HCT116 (cell line): ENCODE results near the gene ZHX3. TPM values are rescaled to one million over a fixed set of nuclear protein-coding genes. Genes with fewer than 3 reads are reported as not detected.

ENCODE experiments used
- ATAC-seq: fragments of 200-7000 bp; cut with Tn5 transposase; 2 replicates; pipeline ENCODE4 v1.9.1; 2020; ENCODE audit warnings: mild to moderate bottlenecking, moderate library complexity
- BruUV-seq: library from RNA; stranded (reverse); fragments of 400-500 nt; replicated peaks from 2 replicates; lab custom pipeline; 2021; lab: Mats Ljungman, UMichigan
- CTCF ChIA-PET: fragments of 300-600 bp; sonication (Branson Sonifier 250); formaldehyde crosslinking; loops from one replicate; lab custom pipeline; 2021; ENCODE audit warnings: antibody characterized with exemption; lab: Charles Lee
- POLR2A ChIA-PET: fragments of 300-600, 350-600 bp; sonication (Branson Sonifier 250); formaldehyde crosslinking; loops from one replicate; lab custom pipeline; 2021; ENCODE audit warnings: antibody characterized with exemption; lab: Charles Lee
- RAD21 ChIA-PET, 2 experiments: fragments of 300-600 bp; sonication (Branson Sonifier 250); formaldehyde crosslinking; loops; one replicate each; lab custom pipeline; 2023; ENCODE audit warnings: low total read pairs in 2 of 2; ENCODE audit not compliant: uncharacterized antibody in 2 of 2, unreplicated experiment in 2 of 2, low non-redundant PET in 1 of 2; lab: Charles Lee
- DNase-seq: peaks from one replicate; pipeline ENCODE4 v3.0.0-alpha.2; 2010; ENCODE audit warnings: low read depth, low spot score
- H2AFZ ChIP-seq: fragments of 200-600 bp; shearing (Covaris generic), sonication (generic); 2 replicates; pipeline ENCODE4 v1.6.1; 2017; ENCODE audit warnings: low read depth, mixed run types, mixed read lengths, antibody characterized with exemption, low read length; ENCODE audit not compliant: poor library complexity, severe bottlenecking
- H3K27ac ChIP-seq: 2 replicates; pipeline ENCODE4 v1.5.1; 2012; ENCODE audit warnings: low read depth, low read length
- H3K27me3 ChIP-seq: fragments of 200-600 bp; sonication (generic); 2 replicates; pipeline ENCODE4 v1.6.1; 2016; ENCODE audit warnings: mixed run types, low read length, mixed read lengths; ENCODE audit not compliant: insufficient read depth
- H3K36me3 ChIP-seq, 2 experiments: fragments of 200-500 bp in 1 of 2; fragments of 200-600 bp in 1 of 2; sonication (Bioruptor generic) in 1 of 2; sonication (generic) in 1 of 2; 2 replicates each; pipeline versions ENCODE4 v1.5.1 to v1.6.1; 2014 to 2016; ENCODE audit warnings: low read length in 2 of 2, inconsistent platforms in 1 of 2, mixed read lengths in 1 of 2, mixed run types in 1 of 2; ENCODE audit not compliant: insufficient read depth in 2 of 2, control insufficient read depth in 1 of 2
- H3K4me1 ChIP-seq, 2 experiments: fragments of 200-600 bp in 1 of 2; sonication (generic) in 1 of 2; 2 replicates each; pipeline versions ENCODE4 v1.5.1 to v1.6.1; 2012 to 2017; ENCODE audit warnings: low read length in 2 of 2, inconsistent platforms in 1 of 2, mild to moderate bottlenecking in 1 of 2, mixed read lengths in 1 of 2, mixed run types in 1 of 2, moderate library complexity in 1 of 2; ENCODE audit not compliant: insufficient read depth in 2 of 2, control insufficient read depth in 1 of 2
- H3K4me2 ChIP-seq: fragments of 200-600 bp; sonication (generic); 2 replicates; pipeline ENCODE4 v1.6.1; 2017; ENCODE audit warnings: mixed run types, low read length, mixed read lengths
- H3K4me3 ChIP-seq, 2 experiments: fragments of 200-600 bp in 1 of 2; sonication (generic) in 1 of 2; replicated peaks in 1 of 2; 2 replicates each; pipeline ENCODE4 v1.5.1; 2011 to 2016; ENCODE audit warnings: low read length in 2 of 2, control low read depth in 1 of 2, low read depth in 1 of 2, mild to moderate bottlenecking in 1 of 2, mixed read lengths in 1 of 2, mixed run types in 1 of 2
- H3K79me2 ChIP-seq: fragments of 200-600 bp; sonication (generic); 2 replicates; pipeline ENCODE4 v1.6.1; 2017; ENCODE audit warnings: mild to moderate bottlenecking, mixed run types, low read length, moderate library complexity, mixed read lengths; ENCODE audit not compliant: insufficient read depth
- H3K9ac ChIP-seq: fragments of 200-600 bp; sonication (generic); 2 replicates; pipeline ENCODE4 v1.6.1; 2016; ENCODE audit warnings: low read length, mixed read lengths
- H3K9me2 ChIP-seq: fragments of 200-600 bp; sonication (generic), shearing (Covaris generic); 2 replicates; pipeline ENCODE4 v1.6.1; 2017; ENCODE audit warnings: mixed run types, mild to moderate bottlenecking, moderate library complexity; ENCODE audit not compliant: insufficient read depth
- H3K9me3 ChIP-seq, 2 experiments: fragments of 200-500 bp in 1 of 2; fragments of 200-600 bp in 1 of 2; sonication (Bioruptor generic) in 1 of 2; sonication (generic) in 1 of 2; 2 replicates each; pipeline ENCODE4 v1.6.1; 2014 to 2017; ENCODE audit warnings: low read length in 2 of 2, mixed read lengths in 2 of 2, inconsistent platforms in 1 of 2, low read depth in 1 of 2, mild to moderate bottlenecking in 1 of 2, mixed run types in 1 of 2, moderate library complexity in 1 of 2; ENCODE audit not compliant: control insufficient read depth in 1 of 2, insufficient read depth in 1 of 2
- H4K20me1 ChIP-seq: fragments of 200-600 bp; sonication (generic), shearing (Covaris generic); 2 replicates; pipeline ENCODE4 v1.6.1; 2017; ENCODE audit warnings: mixed run types, mild to moderate bottlenecking, moderate library complexity; ENCODE audit not compliant: insufficient read depth
- CBX3 ChIP-seq: IDR thresholded peaks from 2 replicates; pipeline ENCODE4 v1.6.1; 2012; ENCODE audit warnings: low read depth
- CEBPB ChIP-seq: IDR thresholded peaks from 2 replicates; pipeline ENCODE4 v1.6.1; 2012; ENCODE audit warnings: low read depth
- EGR1 ChIP-seq: IDR thresholded peaks from 2 replicates; pipeline ENCODE4 v1.6.1; 2012; ENCODE audit warnings: low read depth
- MAX ChIP-seq: IDR thresholded peaks from 2 replicates; pipeline ENCODE4 v1.6.1; 2012
- POLR2AphosphoS5 ChIP-seq: IDR thresholded peaks from 2 replicates; pipeline ENCODE4 v1.6.1; 2011; ENCODE audit warnings: mild to moderate bottlenecking, low read depth, low read length, moderate library complexity
- RAD21 ChIP-seq: IDR thresholded peaks from 2 replicates; pipeline ENCODE4 v1.6.1; 2012; ENCODE audit warnings: low read depth, mild to moderate bottlenecking
- SIN3A ChIP-seq: IDR thresholded peaks from 2 replicates; pipeline ENCODE4 v1.6.1; 2012; ENCODE audit warnings: low read depth
- SP1 ChIP-seq: IDR thresholded peaks from 2 replicates; pipeline ENCODE4 v1.6.1; 2012; ENCODE audit warnings: low read depth
- SRF ChIP-seq: IDR thresholded peaks from 2 replicates; pipeline ENCODE4 v1.6.1; 2012; ENCODE audit warnings: low read depth
- TCF7L2 ChIP-seq: IDR thresholded peaks from 2 replicates; pipeline ENCODE4 v1.7.0; 2011; ENCODE audit warnings: borderline replicate concordance, inconsistent platforms; ENCODE audit not compliant: insufficient read depth, insufficient read length; ENCODE audit errors: extremely low read depth
- YY1 ChIP-seq: IDR thresholded peaks from 2 replicates; pipeline ENCODE4 v1.6.1; 2011; ENCODE audit warnings: low read length, low read depth, moderate library complexity, mild to moderate bottlenecking; ENCODE audit not compliant: insufficient replicate concordance; ENCODE audit errors: extremely low read depth
- ZFX ChIP-seq: fragments of 450-650 bp; IDR thresholded peaks from 2 replicates; pipeline ENCODE4 v1.6.1; 2017
- ZNF274 ChIP-seq: fragments of 200-500 bp; sonication (Bioruptor generic); IDR thresholded peaks from 2 replicates; pipeline ENCODE4 v1.6.1; 2014; ENCODE audit warnings: mild to moderate bottlenecking, low read depth, low read length, inconsistent platforms
- intact Hi-C: fragments of 100-400 bp; cut with micrococcal nuclease; formaldehyde crosslinking; loops from 2 replicates; pipeline ENCODE4 v1.10.0; 2022
- total RNA-seq: library from RNA; stranded (reverse); gene quantifications from one replicate; pipeline ENCODE4 v1.2.1, GENCODE V29; 2021; ENCODE audit not compliant: unreplicated experiment
- TF ChIP-seq, protein P1 (sequence below): IDR thresholded peaks from 2 replicates; pipeline ENCODE4 v1.6.1; 2012
- TF ChIP-seq, protein P2 (sequence below), 3 experiments: fragments of 200-600 bp in 1 of 3; sonication (generic) in 1 of 3; IDR thresholded peaks in 2 of 3; conservative IDR thresholded peaks in 1 of 3; 2 replicates each; pipeline ENCODE4 v1.5.1; 2012 to 2017; ENCODE audit warnings: low read depth in 2 of 3, low read length in 2 of 3, antibody characterized with exemption in 1 of 3, borderline replicate concordance in 1 of 3, control low read depth in 1 of 3, mild to moderate bottlenecking in 1 of 3, mixed read lengths in 1 of 3, mixed run types in 1 of 3, moderate library complexity in 1 of 3; ENCODE audit not compliant: insufficient read depth in 1 of 3

The ZHX3 gene
- total RNA-seq, 1 experiment from 2014 or later = 13.3 TPM

DNA sequence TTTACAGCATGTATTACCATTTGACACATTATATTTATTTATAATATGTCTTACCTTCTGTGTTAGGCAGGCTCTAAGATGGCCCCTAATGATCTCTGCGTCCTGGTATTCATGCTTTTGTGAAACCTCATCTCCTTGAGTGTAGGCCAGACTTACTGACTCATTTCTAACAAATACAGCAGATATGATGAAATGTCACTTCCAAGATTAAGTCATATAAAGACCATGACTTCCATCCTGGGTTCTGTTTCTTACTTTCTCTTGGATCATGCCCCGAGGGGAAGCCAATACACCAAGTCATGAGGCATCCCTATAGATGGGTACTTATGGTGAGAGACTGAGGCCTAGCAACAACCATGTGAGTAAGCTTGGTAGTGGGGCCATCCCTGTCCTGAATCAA is 30.2 kb downstream of the ZHX3 start:
- Histone ChIP-seq H2AFZ (no peak overlapping the region), H3K9me2 (no peaks in the 10 kb centered on the region), H4K20me1 (no peaks in the 10 kb centered on the region), H3K4me1 (no peaks in the 10 kb centered on the region), H3K4me3 (no peak overlapping the region), H3K27me3 (no peaks in the 10 kb centered on the region), H3K9me3 (0 out of 4 replicates have a peak, but pooled peaks cover 0 to 7% of the 10 kb centered on the region in 2 experiments), H3K36me3 (no peaks in the 10 kb centered on the region), H3K4me2 (no peak overlapping the region), H3K27ac (no peak overlapping the region), H3K9ac (no peak overlapping the region), H3K79me2 (no peaks in the 10 kb centered on the region)
- POLR2A ChIA-PET = no interaction called here
- BruUV-seq = no TSS peak
- no peak for TF ChIP-seq SRF
- TF ChIP-seq TCF7L2 = no peak
- no peak for TF ChIP-seq MAX
- no peak for TF ChIP-seq SP1
- no peak for TF ChIP-seq POLR2AphosphoS5
- TF ChIP-seq, protein P1, sequence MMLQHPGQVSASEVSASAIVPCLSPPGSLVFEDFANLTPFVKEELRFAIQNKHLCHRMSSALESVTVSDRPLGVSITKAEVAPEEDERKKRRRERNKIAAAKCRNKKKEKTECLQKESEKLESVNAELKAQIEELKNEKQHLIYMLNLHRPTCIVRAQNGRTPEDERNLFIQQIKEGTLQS = no peak
- no peak for TF ChIP-seq YY1
- no peak for TF ChIP-seq ZNF274
- TF ChIP-seq RAD21 = no peak
- no peak for TF ChIP-seq SIN3A
- no peak for TF ChIP-seq EGR1
- TF ChIP-seq CEBPB = no peak
- TF ChIP-seq, protein P2, sequence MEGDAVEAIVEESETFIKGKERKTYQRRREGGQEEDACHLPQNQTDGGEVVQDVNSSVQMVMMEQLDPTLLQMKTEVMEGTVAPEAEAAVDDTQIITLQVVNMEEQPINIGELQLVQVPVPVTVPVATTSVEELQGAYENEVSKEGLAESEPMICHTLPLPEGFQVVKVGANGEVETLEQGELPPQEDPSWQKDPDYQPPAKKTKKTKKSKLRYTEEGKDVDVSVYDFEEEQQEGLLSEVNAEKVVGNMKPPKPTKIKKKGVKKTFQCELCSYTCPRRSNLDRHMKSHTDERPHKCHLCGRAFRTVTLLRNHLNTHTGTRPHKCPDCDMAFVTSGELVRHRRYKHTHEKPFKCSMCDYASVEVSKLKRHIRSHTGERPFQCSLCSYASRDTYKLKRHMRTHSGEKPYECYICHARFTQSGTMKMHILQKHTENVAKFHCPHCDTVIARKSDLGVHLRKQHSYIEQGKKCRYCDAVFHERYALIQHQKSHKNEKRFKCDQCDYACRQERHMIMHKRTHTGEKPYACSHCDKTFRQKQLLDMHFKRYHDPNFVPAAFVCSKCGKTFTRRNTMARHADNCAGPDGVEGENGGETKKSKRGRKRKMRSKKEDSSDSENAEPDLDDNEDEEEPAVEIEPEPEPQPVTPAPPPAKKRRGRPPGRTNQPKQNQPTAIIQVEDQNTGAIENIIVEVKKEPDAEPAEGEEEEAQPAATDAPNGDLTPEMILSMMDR (IDR thresholded peaks at IDR 0.05 in 2 of 3, conservative IDR thresholded peaks at IDR 0.05 in 1 of 3; ENCODE audit: borderline replicate concordance in 1 of 3, insufficient read depth in 1 of 3, low read depth in 2 of 3, low read length in 2 of 3) = no peak
- TF ChIP-seq ZFX = no peak
- no peak for TF ChIP-seq CBX3
- DNase-seq (no peak), ATAC-seq (no peak)
- intact Hi-C loops = no loop called here
- CTCF ChIA-PET = no interaction called here
- RAD21 ChIA-PET = no interaction called here
